ENCODE results near the gene DUSP16.

GRCh38 chr12:12454315-12454714 lies 108.3 kb downstream of the DUSP16 start:
- TF ChIP-seq CTCF (IDR thresholded peaks at IDR 0.05; ENCODE audit: low read length) (no peak), EZH2 (optimal IDR thresholded peaks at IDR 0.05; ENCODE audit: low read depth, low read length) (no peak)

Measured in MM.1S (cell line).